HG02938 (cell line): ENCODE data around the gene CADM1.

Experiments
- ATAC-seq: cut with Tn5 transposase; IDR thresholded peaks from one replicate; pipeline ENCODE4 v1.9.1; 2021; ENCODE audit warnings: mild to moderate bottlenecking, moderate library complexity; ENCODE audit not compliant: unreplicated experiment

Gene CADM1

DNA sequence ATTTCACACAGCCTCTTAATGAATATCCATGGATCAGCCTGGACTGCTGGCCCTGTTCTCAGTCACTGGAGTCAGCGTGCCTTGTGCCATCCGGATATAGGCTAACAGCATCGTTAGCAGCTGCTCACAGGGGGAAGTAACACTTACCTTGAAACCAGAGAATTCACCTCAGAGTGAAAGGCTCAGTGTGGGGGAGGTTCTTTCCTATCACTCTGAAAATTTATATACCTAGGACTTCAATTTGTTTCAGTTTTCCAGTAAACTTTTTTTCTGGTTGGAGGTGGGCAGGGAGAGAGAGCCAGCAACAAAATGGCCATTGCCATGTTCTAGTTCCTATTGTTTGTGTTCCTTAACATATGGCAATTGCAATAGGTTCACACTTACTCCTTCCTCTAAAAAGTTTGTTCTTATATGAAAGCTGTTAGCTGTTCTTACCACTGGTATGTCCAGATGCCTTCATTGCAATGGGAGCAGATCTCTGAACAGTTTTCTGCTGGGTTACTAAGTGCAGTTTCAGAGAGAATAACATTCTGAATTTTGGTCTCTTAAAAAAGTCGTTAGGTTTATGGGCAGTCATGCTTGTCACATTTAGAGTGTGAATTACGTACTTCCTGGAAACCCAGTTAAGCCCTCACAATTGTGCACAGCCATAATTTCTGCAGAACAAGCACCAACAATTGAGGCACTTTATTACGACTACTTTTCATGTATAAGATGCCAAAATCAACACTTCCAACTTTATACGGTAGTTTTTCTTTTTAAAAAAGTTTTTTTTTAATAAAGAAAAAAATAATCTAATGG is 247.6 kb downstream of the CADM1 start:
- peak; percentile 90 for ATAC-seq

DNA sequence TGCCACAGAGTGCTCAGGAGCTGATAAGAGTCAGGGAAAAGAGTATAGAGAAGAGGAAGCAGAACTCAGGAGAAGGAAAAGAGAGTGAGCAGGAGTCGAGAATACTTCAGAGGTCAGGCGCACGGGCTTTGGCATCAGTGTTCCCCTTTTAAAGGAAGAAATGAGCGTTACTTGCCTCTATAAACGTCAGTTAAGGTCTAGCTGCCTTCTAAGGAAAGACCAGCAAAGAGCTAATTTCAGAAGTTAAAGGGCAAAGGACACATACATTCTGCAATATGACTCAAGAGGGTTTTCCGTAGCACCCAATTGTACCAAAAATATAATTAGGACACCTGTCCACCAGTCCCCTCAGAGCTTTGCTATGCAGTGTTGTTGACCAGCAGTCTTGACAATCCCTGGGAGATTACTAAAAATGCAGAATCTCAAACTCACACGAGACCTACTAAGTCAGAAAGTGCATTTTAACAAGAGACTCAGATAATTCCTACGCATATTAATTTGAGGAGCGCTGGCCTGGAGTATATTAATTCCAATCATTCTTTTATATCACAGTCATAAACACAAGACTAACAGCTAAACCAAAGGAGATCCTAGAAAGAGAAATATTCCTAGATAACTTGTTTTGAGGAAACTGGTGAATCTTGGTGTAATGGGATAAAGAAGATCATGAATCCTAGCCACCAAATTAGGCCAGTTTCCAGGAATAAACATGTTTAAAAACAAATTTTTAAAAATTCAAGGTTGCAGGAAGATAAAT is 249.0 kb downstream of the CADM1 start:
- ATAC-seq = no peak

DNA sequence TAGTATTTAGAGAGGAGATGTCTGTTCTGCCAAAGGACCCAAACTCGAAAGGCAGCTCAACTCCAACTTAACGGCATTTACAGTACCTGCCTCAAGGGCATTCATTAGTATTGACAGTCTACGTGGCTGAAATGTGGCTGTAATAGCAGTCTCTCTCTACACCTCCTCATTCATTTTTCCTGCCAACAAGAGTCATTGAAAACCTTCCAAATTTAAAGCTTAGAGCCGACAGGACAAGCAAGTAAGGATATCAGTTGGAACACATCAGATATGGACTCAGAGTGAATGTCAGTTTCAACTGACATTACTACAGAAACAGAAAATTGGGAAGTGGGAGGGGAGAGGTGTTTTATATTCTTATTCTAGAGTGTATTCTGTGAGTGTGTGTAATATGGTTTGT is 253.1 kb downstream of the CADM1 start:
- no peak for ATAC-seq

DNA sequence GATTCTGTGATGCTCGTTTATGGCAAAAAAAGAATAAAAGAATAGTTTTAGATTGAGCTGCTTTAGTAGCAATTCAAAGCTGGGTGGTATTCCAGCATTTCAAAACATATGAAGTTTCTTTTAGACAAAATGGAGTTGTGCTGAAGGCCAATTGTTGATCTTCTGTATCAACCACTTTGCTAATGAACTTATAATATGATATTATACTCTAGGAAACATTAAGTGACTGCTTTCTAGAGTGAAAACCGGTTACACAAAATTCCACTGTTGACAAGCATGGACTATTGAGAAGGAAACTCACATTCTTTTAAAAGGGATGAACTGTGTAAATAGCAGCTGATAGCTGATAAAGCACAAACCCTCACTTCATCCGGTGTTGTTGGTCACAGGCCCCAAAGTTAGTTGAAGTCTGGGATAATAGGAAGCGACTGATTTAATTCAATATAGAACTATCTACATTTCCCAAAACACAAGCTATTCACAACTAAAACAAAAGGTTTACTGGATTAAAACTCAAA is 255.1 kb downstream of the CADM1 start:
- no peak for ATAC-seq

DNA sequence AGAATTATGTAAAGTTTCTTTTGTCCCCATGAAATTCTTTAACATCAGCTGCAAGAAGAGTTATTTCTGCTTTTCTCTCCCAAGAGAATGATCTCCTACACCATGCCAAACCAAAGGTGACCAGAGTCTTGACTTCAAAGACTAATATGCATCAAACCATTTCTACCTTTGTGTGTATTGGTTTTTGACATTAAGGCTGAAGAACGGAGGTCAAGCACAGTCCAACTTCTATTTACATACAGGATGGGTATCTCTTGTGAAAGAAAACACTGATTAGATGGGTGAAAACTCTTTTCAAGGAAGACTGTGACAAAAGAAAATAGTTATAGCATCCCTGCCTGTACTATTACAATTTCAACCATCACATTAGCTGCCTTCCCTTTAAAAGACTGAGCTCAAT is 256.3 kb downstream of the CADM1 start:
- ATAC-seq = no peak

DNA sequence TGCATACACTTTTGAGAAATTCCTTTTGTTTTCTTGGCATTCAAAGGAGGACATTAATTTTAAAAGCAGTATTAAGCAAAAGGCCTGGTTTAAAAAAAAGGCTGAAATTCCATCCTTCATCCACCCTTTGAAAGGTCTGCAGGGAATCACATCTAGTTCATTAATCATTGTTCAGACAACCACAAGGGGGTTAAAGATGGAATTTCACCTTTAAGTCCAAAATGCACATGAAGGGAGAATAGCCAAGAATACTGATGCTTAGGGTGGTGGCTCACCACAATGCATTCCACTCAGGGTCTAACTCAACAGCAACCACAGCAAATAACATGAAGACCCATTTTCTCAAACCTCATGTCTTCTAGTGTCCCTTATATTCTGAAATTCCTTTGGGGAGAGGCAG is 256.9 kb downstream of the CADM1 start:
- no peak for ATAC-seq

DNA sequence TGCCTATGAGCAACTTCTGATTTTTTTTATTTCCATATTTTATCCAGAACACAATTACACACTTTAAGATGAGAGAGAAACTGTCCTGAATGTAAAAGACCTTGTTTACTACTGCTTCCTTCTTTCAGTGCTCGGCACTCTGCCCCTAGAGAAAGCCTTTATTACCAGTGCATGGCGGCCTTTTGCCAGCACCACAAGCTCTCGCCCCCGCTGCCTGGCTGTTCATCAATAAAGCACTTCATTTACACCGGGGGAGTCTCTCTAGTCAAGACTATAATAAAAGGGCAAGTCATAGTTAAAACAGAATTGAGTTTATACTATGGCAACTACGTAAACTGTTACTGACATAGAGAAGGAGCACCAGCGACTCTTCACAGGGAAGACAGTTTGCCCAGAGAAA is 259.5 kb downstream of the CADM1 start:
- no peak for ATAC-seq

DNA sequence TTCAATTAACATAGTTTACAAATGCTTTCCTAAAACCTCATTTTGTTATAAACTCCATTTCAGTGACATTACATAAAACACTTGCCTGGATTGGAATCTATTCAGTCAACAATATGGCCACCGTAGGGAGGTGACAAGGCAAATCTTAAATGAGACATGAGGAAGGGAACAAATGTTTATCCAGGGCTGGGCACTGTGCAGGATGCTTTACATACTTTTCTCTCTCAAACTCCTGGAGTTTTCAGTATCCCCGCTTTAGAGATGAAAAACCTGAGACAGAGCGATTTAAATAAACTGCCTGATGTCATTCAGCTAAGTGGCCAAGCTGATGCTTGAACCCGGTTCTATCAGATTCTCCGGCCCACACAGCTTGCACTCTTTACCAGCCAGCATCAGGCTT is 259.9 kb downstream of the CADM1 start:
- no peak for ATAC-seq

DNA sequence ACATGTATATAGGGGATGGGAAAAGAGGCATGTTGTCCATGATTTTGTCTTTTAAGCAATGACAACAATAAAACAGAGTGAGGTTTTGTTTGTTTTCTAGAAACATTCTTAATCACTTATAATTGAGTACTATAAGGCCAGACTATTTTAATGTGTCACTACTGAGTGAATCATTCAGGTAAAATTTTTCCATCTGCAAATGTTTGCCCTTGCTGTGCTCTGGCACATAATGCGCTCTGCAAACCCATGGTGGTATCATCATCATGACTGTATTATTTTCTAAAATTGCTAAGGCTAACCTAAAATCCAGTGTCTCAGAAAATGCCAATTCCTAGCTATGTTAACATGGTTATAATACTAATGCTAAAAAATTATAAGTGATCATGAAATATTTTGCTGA is 261.2 kb downstream of the CADM1 start:
- no peak for ATAC-seq

DNA sequence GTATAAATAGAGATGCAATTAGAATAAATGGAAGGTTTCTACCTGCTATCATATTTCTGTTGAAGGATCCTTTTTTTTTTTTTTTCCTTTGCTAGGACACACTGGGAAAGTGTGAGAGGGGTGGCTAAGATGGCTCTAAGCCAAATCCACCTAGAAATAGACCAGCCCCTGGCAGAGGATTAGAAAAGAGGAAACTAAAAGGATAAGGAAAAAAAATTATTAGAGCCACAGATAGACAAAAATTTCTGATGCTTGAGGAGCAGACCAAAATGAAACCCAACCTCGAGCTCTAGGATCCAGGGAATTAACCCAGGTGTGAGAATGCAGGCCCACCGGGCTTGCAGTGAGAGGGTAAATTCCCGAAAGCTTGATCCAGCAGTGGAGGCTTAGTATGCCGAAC is 262.3 kb downstream of the CADM1 start:
- ATAC-seq = no peak

DNA sequence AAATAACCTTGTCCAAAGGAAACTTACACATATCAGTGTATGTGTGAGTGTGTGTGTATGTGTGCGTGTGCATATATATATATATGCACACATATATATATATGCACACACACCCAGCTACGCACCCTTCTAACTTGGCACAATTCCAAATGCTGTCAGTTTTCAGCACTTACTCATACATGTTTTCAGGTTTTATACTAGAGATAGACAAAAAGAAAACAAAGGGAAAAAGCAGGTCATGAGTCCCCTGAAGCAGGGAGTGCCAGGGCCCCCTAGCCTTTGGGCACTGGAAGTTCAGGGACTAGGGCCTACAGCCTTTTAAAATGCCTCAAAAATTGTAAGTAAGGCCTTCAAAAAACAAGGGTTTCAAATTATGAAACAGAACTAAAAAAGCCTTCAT is 265.4 kb downstream of the CADM1 start:
- no peak for ATAC-seq

DNA sequence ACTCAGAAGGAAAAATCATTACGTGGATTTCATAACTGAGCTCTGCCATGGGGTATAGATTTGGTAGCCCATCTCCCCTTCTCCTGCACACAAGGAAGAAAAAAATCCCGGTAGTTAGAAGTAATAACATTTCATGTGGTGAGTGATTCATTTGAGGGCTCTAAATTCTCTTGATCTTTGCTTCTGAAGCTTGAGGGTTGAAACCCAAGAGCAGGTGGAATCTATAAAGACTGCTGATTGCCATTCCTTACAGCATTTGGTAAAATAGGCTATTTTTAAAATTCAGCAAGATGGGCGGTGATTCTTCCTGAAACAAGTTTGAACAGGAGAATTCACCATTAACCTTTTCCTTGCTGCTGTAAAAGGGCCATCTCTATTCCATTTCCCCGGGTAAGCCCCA is 266.1 kb downstream of the CADM1 start:
- no peak for ATAC-seq

DNA sequence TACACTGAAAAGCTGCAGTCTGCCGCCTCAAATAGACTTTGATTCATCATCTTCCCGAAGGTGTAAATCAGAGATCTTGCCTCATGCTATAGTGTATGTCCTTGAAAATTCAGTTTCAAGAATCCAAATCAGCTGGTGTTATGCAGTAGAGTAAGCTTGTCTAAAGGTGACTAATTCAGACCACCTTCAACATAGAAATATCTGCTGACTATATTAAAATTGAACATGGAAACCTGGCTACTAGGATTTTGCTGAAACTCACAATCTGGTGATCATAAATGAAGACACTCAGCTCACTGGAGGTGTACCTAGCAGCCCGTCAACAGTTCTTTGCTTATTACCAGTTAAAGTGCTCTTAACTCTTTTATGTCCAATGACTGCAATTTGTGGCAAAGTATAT is 266.6 kb downstream of the CADM1 start:
- ATAC-seq = no peak

DNA sequence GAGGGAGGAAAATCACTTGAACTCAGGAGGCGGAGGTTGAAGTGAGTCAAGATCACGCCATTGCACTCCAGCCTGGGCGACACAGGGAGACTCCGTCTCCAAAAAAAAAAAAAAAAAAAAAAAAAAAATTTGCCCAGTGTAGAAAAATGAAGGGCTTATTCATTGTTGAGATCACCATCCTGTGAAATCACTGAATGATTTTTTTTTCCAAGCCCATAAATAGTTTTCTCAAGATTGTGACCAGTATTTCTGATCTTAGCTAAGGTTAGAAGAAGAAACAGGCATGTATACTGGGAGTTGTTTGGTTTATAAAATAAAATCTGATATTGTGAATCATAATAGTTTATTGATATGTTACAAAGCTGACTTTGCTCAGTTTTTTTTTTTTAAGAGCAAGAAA is 269.4 kb downstream of the CADM1 start:
- ATAC-seq = no peak

DNA sequence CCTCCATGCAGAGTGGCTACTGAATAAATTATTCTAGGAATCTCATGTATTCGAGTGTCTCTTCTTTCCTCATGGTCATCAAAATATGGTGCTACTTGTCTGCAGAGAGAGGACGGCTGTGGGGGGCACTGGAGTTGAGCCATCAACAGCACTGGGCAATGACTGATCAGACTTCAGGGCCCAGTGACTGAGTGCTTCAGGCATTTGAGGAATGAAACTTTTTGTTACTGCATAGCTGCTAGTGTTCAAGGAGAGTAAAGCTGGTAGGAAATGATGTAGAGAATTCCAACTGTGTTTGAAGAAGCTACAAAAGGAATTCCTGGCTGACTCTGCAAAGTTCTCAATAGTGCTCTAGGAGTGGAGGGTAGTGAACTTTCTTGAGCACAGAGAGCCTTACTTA is 277.7 kb downstream of the CADM1 start:
- ATAC-seq = no peak

DNA sequence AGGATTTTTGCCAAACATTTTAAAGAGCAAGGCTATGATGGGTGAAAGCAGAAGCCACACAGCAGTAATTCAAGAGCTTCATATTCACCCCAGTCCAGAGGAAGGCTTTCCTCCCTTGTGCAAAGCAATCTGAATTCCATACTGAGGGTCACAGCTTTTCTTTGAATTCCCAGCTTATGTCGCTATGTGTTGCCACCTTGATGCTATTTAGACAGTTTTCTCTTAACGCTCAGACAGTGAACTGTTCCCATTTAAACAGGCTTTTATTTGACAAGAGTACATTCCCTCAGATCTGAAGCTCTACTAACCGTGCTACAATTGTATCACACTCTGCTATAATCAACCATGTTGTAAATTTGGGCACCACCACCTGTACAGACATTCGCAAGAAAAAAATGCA is 279.7 kb downstream of the CADM1 start:
- ATAC-seq = no peak

DNA sequence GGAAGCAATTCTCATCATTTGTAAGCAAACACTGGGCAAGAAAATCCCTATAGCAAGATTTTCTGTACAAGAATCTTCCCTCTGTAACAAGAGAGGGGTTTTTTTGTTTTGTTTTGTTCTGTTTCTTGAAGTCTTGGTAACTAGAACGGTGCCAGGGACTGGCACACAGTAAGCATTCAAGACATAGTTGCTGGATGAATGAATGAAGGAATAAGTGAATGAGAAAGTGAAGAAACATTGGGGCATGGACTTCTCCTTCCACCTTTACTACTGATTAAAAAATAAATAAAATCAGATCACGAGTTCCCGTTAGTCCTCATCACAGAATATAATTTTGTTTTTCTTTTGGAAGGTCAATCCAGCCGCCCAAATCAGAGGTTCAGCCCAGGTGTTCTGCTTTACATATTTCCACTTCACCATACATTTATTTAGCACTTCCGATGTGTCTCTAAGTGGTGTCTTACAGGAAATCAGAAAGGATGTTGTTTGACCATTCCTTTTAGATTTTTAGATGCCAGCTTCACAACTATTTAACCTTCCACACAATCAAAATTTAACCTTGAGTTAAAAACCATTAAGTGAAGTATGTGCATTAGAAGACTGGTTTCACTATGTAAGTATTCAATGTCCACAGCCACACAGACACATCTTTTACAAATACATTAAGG is 281.2 kb downstream of the CADM1 start:
- peak; percentile 44 for ATAC-seq

DNA sequence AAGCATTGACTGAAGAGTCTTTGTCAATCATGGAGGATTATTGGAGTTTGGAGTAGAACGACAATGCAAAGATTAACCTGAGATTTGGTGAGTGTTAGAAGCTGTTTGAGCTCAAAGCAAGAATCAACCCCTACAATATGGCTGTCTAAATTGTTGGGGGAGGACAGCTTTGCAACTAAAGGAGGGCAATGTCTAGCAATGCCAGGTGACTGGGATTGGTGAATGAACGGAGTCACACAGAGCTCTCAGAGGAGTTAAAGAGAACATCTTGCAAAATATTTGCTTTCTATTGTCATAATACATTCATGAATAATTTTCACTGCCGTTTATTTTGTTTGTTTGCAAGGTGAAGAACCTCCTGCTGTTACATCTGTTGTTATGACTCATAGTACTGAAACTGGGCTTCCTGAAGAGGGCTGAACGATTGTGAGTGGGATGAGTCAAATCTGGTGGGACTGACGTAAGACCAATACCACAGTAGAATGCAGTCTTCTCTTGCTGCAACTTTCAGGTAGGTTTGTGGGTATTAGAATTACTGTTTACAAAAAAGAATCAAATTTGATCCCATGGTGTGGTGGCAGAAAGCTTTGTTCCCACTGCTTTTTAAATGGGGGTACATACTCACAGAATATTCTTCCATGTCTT is 281.9 kb downstream of the CADM1 start:
- peak; percentile 96 for ATAC-seq

DNA sequence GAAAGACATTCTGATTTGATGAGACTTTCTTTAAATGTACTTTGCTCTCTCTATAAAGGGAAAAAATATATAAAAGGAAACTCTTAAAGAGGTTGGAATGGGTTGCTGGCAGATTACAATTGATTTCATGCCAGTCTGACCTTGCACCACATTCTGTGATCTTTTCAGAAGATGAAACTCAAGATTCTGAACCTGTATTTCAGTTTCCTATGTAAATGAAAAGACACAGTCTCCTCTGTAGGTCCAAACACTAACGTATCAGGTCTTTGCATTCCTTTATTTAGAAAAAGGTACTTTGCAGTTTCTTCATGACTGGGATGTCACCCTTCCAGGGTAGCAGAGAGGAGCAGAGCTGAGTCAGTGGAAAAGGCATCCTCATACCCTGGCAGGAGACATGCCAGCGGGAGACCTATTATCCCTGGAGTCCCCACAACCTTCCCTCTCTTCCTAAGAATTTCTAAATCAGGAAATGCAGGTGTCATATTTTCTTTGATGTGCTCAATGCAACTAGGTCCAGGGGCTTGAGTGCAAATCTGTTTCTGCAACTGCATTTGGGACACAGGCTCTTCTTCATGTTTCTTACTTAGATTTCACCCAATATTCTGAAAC is 282.6 kb downstream of the CADM1 start:
- ATAC-seq = peak; percentile 19

DNA sequence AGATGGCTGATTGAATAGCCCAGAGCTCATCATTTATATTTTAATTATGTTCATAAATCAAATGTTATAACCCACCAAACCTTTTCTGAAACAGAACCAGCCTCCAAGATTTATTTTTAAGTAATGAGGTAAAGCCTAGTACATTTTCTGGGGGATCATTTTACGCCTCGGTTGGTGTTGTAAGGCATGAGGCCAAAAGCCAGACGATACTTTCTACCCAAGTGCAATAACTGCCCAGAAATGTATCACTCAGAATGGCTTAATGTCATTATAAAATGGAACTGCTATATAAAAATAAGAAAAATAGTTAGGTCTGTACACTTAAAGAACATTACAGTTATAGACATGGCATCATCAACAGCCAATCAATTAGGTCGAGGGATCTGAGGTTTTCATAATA is 283.3 kb downstream of the CADM1 start:
- ATAC-seq = no peak

DNA sequence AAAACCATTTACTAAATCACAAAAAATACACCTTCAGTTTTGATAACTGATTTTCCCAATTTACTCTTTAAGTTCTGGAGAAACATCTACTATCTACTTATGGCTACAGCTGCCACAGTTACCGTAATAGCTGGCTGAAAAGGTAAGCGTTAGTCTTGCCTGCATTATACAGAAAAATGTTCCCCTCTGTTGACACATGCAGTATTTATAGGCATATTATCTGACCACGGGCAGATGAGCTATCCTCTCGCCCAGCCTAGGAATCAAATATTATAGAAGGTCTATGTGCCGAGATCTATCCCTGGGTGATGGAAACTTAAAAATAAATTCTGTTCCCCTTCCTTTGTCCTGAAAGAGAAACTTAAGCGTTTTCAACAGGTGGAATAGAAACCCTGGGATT is 283.8 kb downstream of the CADM1 start:
- no peak for ATAC-seq
